C4-2B (cell line): ENCODE results near the gene MRPL55.

Experiments used
- H3K27ac ChIP-seq: fragments of 450-650 bp; 2 replicates; pipeline ENCODE4 v1.5.1; 2017
- CTCF ChIP-seq: fragments of 450-650 bp; conservative IDR thresholded peaks from 2 replicates; pipeline ENCODE4 v1.5.1; 2017; ENCODE audit warnings: mild to moderate bottlenecking
- ZFX ChIP-seq: fragments of 450-650 bp; IDR thresholded peaks from 2 replicates; pipeline ENCODE4 v1.6.1; 2017

MRPL55 gene

GRCh38 chr1:228070851-228071250 is 38.2 kb downstream of the MRPL55 start:
- no peak overlapping the region for H3K27ac ChIP-seq
- no peak for TF ChIP-seq CTCF
- TF ChIP-seq ZFX, result no peak

- TF ChIP-seq ZFX, result no peak
- no peak for TF ChIP-seq CTCF
- H3K27ac ChIP-seq, result no peak overlapping the region
Observed at GRCh38 chr1:228070173-228070572, 38.9 kb downstream of the MRPL55 start.

GRCh38 chr1:228068359-228068758 is 40.7 kb downstream of the MRPL55 start:
- no peak for TF ChIP-seq ZFX
- TF ChIP-seq CTCF, result no peak
- H3K27ac ChIP-seq, result no peak overlapping the region

GRCh38 chr1:228066891-228067654 is 42.0 kb downstream of the MRPL55 start:
- no peak overlapping the region for H3K27ac ChIP-seq
- TF ChIP-seq ZFX (no peak), CTCF (no peak)

GRCh38 chr1:228066416-228066815 is 42.7 kb downstream of the MRPL55 start:
- TF ChIP-seq ZFX, result no peak
- no peak for TF ChIP-seq CTCF
- no peak overlapping the region for H3K27ac ChIP-seq

GRCh38 chr1:228065543-228066347 is 43.4 kb downstream of the MRPL55 start:
- no peak overlapping the region for H3K27ac ChIP-seq
- TF ChIP-seq ZFX (no peak), CTCF (no peak)
